ENCODE results near the gene BHLHA15.

DNA sequence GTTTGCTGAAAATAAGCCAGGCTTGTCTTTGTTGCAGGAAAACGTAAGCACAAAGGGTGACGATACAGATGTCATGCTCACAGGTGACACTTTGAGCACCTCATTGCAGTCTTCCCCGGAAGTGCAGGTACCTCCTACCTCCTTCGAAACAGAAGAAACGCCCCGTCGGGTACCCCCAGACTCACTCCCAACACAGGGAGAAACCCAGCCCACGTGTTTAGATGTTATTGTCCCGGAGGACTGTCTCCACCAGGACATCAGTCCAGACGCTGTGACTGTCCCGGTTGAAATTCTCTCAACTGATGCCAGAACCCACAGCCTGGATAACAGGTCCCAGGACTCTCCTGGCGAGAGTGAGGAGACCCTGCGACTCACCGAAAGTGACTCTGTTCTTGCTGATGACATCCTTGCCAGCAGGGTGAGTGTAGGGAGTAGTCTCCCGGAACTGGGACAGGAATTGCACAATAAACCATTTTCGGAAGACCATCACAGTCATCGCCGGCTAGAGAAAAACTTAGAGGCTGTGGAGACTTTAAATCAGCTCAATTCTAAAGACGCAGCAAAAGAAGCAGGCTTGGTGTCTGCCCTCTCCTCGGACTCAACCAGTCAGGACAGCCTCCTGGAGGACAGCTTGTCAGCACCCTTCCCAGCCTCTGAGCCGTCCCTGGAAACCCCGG lies 18.3 kb upstream of the BHLHA15 start:
- TF ChIP-seq, protein P1, sequence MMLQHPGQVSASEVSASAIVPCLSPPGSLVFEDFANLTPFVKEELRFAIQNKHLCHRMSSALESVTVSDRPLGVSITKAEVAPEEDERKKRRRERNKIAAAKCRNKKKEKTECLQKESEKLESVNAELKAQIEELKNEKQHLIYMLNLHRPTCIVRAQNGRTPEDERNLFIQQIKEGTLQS (IDR thresholded peaks at IDR 0.05): no peak
- TF ChIP-seq EZH2 (IDR thresholded peaks at IDR 0.05) (no peak), RAD21 (IDR thresholded peaks at IDR 0.05; ENCODE audit: low read depth) (no peak), FOSL1 (IDR thresholded peaks at IDR 0.05; ENCODE audit: low read depth) (no peak), JUND (IDR thresholded peaks at IDR 0.05) (no peak)
- TF ChIP-seq, protein P2, sequence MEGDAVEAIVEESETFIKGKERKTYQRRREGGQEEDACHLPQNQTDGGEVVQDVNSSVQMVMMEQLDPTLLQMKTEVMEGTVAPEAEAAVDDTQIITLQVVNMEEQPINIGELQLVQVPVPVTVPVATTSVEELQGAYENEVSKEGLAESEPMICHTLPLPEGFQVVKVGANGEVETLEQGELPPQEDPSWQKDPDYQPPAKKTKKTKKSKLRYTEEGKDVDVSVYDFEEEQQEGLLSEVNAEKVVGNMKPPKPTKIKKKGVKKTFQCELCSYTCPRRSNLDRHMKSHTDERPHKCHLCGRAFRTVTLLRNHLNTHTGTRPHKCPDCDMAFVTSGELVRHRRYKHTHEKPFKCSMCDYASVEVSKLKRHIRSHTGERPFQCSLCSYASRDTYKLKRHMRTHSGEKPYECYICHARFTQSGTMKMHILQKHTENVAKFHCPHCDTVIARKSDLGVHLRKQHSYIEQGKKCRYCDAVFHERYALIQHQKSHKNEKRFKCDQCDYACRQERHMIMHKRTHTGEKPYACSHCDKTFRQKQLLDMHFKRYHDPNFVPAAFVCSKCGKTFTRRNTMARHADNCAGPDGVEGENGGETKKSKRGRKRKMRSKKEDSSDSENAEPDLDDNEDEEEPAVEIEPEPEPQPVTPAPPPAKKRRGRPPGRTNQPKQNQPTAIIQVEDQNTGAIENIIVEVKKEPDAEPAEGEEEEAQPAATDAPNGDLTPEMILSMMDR (IDR thresholded peaks at IDR 0.05 in 2 of 3, conservative IDR thresholded peaks at IDR 0.05 in 1 of 3; ENCODE audit: borderline replicate concordance in 1 of 3, insufficient read depth in 1 of 3, low read depth in 2 of 3, low read length in 2 of 3): no peak
